ENCODE measurements around the gene ERC1.
A peak's percentile ranks its signal among the peaks of the same experiment; 100 is the strongest.

Gene ERC1

DNA sequence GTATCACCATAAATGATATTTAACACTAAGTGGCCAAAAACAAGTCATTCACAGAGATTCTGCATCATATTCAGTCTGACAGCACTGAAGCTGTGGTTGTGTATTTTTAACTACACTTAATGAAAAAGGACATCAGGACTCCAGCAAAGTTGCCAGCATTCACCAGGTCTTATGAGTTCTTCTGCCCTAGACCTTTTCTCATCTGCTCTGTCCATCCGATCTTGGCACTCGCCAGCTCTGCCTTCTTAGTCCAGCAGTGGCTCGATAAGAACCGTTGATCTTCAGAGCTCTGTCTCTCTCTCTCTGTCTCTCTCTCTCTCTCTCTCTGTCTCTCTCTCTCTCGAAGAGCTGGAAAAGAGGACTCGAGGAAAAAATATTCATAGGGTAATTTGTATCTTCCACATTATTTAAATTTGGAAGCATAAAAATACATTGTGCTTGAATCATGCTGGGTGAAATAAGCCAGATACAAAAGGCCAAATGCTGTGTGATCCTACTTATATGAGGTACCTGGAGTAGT, 371.2 kb downstream of the ERC1 start:
- DNase-seq: no peak

DNA sequence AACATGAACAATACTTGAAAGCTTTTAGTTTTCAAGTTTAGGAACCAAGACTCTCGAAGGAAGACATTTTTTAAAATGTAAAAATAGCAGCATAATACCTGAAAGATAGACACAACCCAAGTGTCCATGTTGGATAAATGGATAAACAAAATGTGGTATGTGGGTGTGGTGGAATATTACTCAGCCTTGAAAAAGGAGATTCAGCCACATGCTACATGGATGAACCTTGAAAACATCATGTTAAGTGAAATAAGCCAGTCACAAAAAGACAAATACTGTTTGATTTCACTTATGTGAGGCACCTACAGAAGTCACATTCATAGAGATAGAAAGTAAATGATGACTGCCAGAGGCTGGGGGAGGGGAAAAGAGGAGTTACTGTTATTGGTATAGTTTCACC, 374.7 kb downstream of the ERC1 start:
- no peak for DNase-seq

DNA sequence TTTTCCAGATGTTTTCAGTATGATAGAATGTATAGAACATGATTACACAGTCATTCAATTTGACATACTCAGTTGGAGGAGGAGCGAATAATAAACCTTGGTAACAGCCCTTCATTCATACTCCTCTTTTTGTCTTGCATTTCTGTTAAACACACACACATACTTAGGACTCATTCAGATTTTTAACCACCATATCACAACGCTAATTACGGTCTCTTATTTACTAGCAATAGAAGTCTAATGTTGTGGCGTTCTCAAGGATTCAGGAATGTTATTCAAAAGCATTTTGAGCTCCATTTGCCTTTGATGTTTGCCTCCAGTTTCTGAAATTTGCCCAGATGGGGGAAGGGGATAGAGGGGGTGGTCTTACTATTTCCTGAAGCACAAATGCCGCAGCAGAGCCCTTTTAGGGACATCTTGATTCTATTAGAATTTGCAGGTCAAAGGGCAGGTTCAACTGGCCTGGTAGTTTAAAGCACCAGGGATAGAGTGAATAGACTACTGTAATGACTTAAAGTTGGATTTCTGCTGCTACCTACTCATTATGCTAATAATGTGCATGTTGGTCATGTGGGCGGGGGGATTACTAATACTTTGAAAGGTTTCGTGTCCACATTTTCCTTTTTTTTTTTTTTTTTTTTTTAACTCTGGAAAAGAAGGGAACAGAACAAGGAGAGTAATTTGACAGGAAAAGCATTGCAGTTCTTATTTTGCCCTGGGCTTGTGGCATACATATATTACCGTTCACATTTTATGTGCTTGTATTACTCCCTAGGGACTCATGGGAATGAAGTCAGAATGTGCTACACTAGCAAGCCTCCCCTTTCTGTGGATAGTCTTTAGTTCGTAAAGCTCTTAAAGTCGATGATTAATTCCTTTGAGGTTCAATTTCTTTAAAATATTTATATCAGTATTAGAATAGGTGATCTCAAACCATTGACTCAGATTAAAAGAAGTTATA, 376.6 kb downstream of the ERC1 start:
- DNase-seq: no peak

DNA sequence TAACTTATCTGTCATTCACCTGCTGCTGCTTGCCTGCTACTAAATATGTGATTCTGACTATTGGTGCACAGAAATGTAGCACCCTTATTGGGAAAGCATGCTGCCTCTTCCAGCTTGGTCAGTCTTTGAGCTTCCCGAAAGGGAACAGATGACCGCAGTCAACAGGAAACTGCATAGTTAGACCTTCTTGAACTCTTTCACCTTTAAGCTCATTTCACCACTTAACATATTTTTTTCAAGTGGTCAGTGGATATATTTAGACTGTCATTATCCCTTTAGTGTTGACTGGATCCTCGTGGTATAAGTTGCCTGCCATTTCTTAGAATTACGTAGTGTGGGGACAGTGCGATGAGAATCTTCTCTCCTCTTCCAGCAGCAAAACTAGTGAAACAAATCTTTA, 378.4 kb downstream of the ERC1 start:
- no peak for DNase-seq

DNA sequence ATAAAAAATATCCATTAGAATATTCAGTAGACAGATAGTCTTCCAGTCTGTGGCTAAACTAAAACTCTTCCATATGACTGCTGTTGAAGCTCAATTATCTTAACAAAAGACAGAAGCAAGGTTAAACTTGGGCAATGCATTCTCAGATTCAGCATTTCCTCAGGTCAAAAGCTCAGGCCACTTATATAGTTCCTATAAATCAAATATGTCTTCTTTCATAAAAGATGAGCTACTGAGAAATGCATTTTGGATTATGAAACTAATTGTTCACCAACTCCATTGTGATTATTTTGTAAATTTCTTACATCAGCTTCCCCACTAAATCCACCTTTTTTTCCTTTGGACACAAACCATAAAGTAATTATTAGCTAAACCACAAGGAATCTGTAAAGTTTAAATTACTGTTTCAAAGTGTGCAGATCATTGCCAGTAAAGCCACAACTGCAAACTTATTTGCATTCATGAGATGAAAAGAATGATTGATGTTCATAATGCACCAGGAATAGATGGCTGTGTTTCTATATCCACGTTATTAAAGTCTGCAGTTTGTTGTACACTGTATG, 379.0 kb downstream of the ERC1 start:
- DNase-seq: no peak

DNA sequence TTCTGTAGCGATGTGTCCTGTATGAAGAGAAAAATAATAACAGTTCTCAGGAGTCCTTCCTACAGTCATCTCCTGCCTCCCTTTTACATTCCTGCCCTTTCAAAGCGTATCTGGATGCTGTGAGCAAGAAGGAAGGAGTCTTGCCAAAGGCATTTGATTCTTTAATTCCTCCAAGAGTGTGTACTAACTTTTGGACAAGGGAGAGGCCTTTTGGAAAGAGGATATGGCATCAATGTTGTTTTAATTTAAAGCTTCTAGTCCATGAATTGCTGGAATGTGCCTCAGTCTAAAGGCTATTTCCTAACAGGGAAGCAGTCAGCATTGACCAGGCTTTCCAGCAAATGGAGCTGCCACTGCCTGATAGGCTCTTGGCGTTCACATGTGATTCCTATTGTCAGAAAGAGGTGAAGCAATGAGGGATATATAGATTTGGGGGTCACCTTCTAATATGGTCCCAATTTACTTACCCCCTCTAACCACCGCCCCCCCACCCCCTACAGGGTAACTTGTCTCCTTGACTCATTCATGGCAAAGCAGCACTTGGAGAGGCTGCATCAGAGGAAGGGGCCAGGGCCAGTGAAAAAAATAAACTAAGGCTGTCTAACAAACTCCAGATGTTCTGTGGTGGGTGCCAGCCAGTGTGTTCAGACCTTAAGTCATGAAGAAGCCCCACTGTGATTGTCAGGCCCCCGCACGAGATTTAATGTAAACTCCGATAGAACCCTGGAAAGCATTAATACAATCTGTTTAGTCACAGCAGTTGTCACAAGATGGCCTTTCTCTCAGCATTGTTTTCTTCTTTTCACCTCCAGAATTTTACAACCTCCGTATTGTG, 383.1 kb downstream of the ERC1 start:
- peak; percentile 81 for DNase-seq

DNA sequence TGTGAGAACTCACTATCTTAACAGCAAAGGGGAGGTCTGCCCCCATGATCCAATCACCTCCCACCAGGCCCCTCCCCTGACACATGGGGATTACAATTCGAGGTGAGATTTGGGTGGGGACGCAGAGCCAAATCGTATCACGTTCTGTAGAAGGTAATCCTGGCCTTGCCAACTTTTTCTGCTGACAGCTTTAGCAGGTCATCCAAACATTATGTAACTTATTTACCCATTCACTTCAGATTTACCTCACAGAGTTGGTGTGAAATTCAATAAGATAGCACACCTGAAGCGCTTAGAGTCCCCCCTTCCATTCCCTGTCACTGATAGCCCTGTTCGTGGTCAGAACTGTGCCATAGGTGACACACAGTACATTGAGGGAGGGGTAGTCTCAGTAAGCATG, 384.3 kb downstream of the ERC1 start:
- DNase-seq: no peak

DNA sequence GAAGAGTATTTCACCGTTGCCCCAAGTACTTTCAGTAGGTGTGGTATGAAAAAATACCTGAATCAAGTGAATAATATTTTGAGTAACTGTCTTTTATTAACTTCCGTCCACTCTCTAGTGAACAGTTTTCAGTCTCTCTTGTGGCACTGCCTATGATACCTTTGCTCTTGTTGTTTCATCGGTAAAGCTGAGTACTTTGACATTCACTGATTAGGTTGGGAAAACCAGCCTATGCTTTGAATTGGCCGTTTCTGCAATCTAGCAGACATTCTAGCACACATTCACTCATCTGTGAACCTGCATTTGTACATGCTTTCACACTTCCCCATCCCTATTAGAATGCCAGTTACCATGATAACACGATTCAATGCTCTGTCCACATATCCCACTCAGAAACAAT, 386.1 kb downstream of the ERC1 start:
- DNase-seq: no peak

DNA sequence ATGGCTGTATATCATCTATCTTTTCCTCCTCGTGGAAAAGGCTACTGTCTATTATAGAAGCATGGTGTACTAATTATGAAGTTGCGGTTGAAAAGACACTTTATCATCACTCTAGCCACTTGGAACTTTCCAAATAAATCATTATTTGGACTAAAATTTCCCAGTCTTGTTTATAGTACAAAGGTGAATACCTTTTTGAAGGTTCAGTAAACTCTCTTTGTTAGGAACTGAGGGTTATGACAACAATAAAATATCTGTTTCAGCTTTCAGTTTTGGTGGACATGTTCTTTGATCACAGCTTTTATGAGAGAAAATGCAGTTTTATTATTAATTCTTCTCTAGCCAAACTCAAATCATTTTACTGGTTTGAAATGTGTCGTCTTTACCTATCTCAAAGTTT, 386.7 kb downstream of the ERC1 start:
- no peak for DNase-seq

DNA sequence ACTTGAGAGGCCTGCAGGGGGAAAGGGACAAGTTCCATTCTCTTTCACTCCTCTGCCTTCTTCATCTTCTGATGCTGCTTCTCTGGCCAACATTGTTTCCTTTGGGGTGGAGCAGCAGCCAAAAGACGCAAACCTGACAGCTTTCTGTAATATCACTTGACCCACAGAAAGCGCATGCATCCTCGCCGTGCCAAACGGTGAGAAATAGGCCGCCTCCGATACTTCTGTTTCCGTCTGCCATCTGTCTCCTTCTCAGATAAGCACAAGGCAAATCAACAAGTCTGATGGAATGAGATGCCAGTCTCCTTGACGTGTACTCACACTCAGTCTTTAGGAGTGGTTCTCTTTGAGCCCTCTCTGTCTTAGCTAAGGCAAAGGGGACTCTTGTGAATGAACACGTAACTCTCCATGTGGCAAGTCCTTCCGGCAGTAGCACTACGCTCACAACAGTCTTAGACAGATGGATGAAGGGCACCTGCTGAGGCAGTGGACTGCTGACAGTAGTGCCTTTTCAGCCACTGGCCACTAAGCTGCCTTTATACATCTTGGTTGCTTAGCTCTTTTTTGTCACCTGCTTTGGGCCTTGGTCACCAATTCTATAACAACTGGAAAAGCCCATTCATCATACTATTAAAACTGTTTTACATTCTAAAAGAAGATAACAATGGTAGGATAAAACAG, 389.3 kb downstream of the ERC1 start:
- DNase-seq: no peak

DNA sequence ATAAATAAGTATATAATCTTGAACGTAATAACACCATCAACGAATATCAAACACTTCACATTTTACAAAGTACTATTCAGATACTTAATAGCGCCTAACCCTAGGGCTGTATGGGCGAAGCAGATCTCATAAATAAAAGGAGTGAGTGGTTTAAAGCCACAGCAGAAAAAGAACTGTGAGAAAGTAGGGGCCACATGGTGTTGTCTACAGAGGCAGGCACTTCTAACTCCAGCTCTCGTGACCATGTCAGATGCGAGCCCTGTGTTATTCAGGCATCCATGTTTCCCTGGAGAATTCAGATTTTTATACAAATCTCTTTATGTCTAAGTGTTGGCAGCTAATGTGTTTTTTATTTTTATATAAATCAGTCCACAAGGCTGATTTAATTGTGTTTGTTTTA, 391.1 kb downstream of the ERC1 start:
- no peak for DNase-seq

DNA sequence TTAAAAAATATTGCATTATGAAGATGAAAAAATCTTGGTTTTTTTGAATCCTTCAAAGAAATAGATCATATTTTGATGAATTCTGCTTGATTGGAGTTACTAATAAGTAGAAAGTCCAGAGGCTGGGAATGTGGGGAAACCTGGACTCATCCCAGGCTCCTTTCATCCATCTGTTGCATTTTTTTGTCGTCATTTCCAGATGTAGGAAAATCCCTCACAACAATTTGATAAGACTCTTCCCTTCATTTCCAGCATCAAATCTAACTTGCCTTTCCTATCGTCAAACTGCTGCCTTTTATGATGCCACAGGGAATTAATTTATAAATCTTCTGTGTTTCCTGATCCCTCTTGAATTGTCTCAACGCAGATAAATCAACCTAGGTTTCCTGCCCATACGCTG, 391.8 kb downstream of the ERC1 start:
- no peak for DNase-seq

DNA sequence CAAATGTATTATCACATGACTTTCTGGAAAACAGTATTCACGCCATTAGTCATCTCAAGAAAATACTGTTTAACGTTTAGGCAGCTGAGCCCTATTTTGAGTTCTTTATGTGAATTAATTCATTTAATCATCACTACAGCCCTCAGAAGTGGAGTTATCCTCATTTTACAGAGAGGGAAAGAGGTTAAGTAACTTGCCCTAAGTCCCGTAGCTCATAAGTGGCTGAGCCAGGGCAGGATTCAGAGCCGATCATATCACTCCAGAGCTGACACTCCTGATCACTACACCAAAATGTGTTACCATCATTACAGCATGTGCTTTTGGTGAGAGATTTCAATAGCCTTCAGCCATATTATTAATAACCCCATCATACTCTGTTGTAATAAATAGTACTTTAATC, 392.7 kb downstream of the ERC1 start:
- no peak for DNase-seq

DNA sequence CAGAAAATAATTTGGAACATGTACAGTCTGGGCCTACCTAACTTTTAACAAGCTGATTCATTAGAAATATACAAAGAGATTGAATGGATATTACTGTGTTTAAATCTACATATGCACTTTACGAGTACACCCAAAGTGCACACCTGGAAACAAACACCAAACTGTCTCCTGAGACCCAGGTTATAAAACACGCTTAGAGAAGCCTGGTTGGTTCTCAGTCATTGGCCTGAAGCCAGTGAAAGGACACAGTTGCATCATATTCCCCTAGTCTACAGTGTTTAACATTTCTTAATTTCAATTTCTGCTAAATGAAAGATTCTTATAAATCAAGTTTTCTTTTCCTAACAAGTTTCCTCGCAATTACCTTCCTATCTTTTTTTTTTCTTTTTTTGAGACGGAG, 393.9 kb downstream of the ERC1 start:
- no peak for DNase-seq

DNA sequence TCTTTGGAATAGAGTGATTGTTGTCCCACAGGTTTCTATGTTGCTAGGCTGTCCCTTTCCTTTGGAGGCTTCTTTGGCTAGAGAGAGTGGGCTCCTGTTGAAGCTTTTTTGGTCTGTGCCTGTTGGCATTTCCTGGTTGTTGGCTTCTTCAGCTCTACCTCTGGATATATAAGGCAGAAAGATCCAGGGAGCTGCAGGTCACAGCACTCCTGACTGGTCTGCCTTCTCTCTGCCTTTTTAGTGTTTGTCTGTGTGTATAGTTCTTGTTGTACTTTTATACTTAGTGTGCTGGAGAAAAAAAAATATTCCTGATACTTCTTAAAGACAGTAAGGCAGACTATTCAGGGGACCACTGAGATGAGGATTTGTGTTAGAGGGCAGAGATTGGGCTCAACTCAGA, 400.7 kb downstream of the ERC1 start:
- no peak for DNase-seq

DNA sequence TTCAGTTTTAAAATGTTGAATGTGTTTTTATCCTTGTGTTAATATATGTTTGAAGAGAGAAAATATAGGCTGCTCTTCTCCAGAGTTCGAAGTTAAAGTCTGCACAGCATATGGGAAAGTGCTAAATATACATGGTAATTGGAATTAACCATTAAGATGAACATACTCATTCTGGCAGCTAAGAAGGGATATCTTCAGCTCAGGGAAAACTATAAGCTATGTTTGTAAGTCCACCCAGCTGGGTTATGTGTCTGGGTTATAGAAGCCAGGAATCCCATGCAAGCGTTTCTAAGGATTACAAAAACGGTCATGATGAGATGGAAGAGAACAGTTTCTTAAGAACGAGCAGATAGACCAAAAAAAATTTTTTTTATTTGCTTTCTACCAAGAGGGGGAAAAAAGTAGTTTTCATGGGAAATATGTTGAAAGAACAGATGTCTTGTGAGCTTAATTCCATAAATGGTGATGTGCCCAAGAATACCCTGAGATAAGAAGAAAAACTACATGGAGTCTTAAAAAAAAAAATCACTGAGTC, 404.5 kb downstream of the ERC1 start:
- no peak for DNase-seq

DNA sequence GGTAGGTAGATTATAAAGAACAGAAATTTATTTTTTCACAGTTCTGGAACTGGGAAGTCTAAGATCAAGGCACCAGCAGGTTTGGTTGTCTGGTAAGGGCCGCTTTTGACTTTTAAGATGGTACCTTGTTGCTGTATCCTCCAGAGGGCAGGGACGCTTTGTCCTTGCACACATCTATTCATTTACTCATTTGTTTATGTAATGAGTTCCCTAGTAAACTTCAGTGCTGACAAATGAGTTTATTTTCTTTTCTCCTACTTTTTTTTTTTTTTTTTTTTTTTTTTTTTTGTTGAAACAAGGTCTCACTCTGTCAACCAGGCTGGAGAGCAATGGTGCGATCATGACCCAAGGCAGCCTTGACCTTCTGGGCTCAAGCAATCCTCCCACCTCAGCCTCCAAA, 407.6 kb downstream of the ERC1 start:
- DNase-seq: no peak

DNA sequence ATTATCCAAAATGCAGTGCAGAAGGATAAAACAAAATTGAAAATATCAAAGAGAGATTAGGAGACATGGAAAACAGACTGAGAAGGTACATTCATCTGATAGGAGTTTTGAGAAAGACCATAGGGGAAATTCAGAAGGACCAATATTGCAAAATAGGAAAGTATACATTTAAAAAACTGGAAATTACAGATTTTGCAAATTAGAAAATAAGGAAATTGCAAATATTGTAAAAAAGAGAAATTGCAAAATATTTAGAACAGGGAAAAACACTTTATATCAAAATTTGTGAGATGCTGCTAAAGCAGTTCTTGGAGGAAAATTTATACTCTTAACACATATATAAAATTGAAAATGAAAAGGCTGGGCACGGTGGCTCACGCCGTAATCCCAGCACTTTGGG, 410.9 kb downstream of the ERC1 start:
- no peak for DNase-seq

DNA sequence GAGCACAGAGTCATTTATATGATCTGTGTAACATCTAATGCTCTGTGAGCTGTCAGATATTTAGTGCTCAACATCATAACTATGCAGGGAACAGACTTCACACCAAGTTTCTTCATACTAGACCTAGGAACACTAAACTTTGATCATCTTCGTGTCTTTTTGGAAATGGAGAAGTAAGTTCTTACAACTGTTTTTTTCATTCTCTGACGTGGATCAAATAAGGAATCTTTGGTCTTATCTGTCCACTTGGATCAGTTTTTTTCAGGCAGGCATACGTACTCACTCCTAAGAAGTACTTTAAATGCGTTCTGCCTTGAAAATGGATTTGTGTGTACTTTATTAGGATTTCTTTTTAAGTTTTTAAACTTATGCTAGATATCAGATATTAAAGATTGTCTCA, 412.4 kb downstream of the ERC1 start:
- DNase-seq: no peak

DNA sequence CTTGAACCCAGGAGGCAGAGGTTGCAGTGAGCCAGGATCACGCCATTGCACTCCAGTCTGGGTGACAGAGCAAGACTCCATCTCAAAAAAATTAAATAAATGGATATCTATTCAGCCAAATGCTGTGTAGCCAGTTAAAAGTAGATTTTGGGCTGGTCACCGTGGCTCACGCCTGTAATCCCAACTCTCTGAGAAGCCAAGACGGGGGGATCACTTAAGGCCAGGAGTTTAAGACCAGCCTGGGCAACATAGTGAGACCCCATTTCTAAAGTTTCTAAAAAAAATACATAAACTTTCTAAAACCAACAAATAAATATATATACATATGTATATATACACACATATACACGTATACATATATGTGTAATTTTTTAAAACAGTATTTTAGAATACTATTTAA, 414.6 kb downstream of the ERC1 start:
- no peak for DNase-seq

DNA sequence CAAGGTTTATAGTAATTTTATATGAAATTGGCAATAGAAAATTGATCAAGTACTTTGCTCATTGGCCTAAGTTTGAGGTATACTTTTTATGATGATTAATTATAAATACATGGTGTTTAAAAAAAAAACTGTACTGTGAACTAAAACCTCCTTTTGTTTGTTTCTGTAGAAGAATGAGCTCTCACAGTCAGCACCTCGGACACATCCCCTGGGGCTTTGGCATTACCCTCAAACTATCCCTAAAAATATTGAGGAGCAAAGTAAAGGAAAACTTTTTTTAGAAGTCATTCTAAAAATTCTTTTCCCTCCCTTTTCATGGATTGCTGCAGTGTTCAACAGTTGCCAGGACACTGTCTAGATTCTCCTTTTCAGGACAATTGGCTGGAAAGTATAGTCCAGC, 419.8 kb downstream of the ERC1 start:
- no peak for DNase-seq

DNA sequence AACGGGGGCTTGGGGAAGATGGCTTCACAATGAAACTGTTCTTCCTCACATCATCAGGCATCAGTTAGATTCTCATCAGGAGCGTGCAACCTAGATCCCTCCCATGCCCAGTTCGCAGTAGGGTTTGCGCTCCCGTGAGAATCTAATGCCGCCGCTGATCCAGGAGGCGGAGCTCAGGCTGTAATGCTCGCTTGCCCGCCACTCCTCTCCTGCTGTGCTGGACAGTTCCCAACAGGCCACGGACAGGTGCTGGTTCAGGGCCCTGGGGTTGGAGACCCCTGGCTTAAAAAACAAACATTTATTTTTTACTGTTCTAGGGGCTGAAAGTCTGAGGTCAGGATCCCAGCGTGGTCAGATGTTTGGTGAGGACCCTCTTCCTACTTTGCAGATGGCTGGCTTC, 422.9 kb downstream of the ERC1 start:
- DNase-seq: no peak

DNA sequence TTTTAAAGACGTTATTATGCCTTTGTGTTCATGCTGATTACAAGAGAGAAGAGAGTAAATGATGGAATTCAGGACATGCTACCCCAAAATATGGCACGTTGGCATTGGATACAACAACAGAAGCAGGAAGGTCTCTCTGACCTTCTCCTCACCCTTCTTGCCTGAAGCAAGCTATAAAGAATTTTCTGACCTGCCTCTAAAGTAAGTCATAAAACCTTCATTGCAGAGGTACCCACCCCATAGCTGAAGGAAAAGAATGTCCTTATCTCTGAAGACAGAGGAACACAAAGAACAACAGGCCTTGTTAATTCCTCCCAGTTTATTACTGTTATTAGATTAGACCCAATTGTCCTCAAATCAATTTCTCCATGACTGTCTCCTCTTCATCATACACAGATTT, 427.1 kb downstream of the ERC1 start:
- no peak for DNase-seq

Data from left hindlimb (tissue), 1 donor.